ENCODE results near the gene CSGALNACT2.

CSGALNACT2 gene

GRCh38 chr10:43117777-43118583 lies 20.3 kb upstream of the CSGALNACT2 start:
- no peaks in the 10 kb centered on the region for H3K9me2 ChIP-seq (replicated peaks; ENCODE audit: insufficient read depth, low read length)
- H3K4me2 ChIP-seq (ENCODE audit: low read depth, low read length, poor library complexity, severe bottlenecking) = no peak overlapping the region
- no peaks in the 10 kb centered on the region for H3K9me3 ChIP-seq (ENCODE audit: insufficient read depth, low read length)
- H3F3A ChIP-seq (ENCODE audit: insufficient read depth) = no peaks in the 10 kb centered on the region
- H3K36me3 ChIP-seq (ENCODE audit: low read length) = no peaks in the 10 kb centered on the region
- no peak for TF ChIP-seq CTCF (IDR thresholded peaks at IDR 0.05; ENCODE audit: insufficient read depth, low read length, poor library complexity, severe bottlenecking)
- no peak for TF ChIP-seq EZH2phosphoT487 (conservative IDR thresholded peaks at IDR 0.05; ENCODE audit: low read length)
- H4K20me1 ChIP-seq (ENCODE audit: low read depth, low read length) = no peaks in the 10 kb centered on the region
- H3K27ac ChIP-seq (ENCODE audit: low read depth, low read length) = no peak overlapping the region
- H2AFZ ChIP-seq (ENCODE audit: low read depth, low read length, severe bottlenecking) = no peak overlapping the region
- no peaks in the 10 kb centered on the region for H3K79me2 ChIP-seq (ENCODE audit: insufficient read depth, low read length)
- H3K27me3 ChIP-seq (ENCODE audit: low read length) = no peaks in the 10 kb centered on the region
- H3K4me3 ChIP-seq (ENCODE audit: insufficient read depth, low read length, poor library complexity, severe bottlenecking) = no peak overlapping the region
- no peak overlapping the region for H3K9ac ChIP-seq (ENCODE audit: low read length)

- Histone ChIP-seq H3K27me3 (ENCODE audit: low read length) (no peaks in the 10 kb centered on the region), H3K4me2 (ENCODE audit: low read depth, low read length, poor library complexity, severe bottlenecking) (no peak overlapping the region), H3K9me2 (replicated peaks; ENCODE audit: insufficient read depth, low read length) (no peaks in the 10 kb centered on the region), H3K79me2 (ENCODE audit: insufficient read depth, low read length) (no peaks in the 10 kb centered on the region), H3K36me3 (ENCODE audit: low read length) (no peaks in the 10 kb centered on the region), H3K9me3 (ENCODE audit: insufficient read depth, low read length) (no peaks in the 10 kb centered on the region), H2AFZ (ENCODE audit: low read depth, low read length, severe bottlenecking) (no peak overlapping the region), H3F3A (ENCODE audit: insufficient read depth) (no peaks in the 10 kb centered on the region), H3K9ac (ENCODE audit: low read length) (no peak overlapping the region), H3K4me3 (ENCODE audit: insufficient read depth, low read length, poor library complexity, severe bottlenecking) (no peak overlapping the region), H4K20me1 (ENCODE audit: low read depth, low read length) (no peaks in the 10 kb centered on the region), H3K27ac (ENCODE audit: low read depth, low read length) (no peak overlapping the region)
- TF ChIP-seq CTCF (IDR thresholded peaks at IDR 0.05; ENCODE audit: insufficient read depth, low read length, poor library complexity, severe bottlenecking) (no peak), EZH2phosphoT487 (conservative IDR thresholded peaks at IDR 0.05; ENCODE audit: low read length) (no peak)
These were observed 19.4 kb upstream of the CSGALNACT2 start for GRCh38 chr10:43118631-43119415.

- Histone ChIP-seq H3K9me3 (ENCODE audit: insufficient read depth, low read length) (no peaks in the 10 kb centered on the region), H3K4me3 (ENCODE audit: insufficient read depth, low read length, poor library complexity, severe bottlenecking) (no peak overlapping the region), H3K36me3 (ENCODE audit: low read length) (no peaks in the 10 kb centered on the region), H3F3A (ENCODE audit: insufficient read depth) (no peaks in the 10 kb centered on the region), H3K9ac (ENCODE audit: low read length) (no peak overlapping the region), H3K4me2 (ENCODE audit: low read depth, low read length, poor library complexity, severe bottlenecking) (no peak overlapping the region), H3K27me3 (ENCODE audit: low read length) (no peaks in the 10 kb centered on the region), H4K20me1 (ENCODE audit: low read depth, low read length) (no peaks in the 10 kb centered on the region), H3K27ac (ENCODE audit: low read depth, low read length) (no peak overlapping the region), H3K79me2 (ENCODE audit: insufficient read depth, low read length) (no peaks in the 10 kb centered on the region), H3K9me2 (replicated peaks; ENCODE audit: insufficient read depth, low read length) (no peaks in the 10 kb centered on the region), H2AFZ (ENCODE audit: low read depth, low read length, severe bottlenecking) (no peak overlapping the region)
- TF ChIP-seq EZH2phosphoT487 (conservative IDR thresholded peaks at IDR 0.05; ENCODE audit: low read length) (no peak), CTCF (IDR thresholded peaks at IDR 0.05; ENCODE audit: insufficient read depth, low read length, poor library complexity, severe bottlenecking) (no peak)
These were observed 18.7 kb upstream of the CSGALNACT2 start for GRCh38 chr10:43119416-43120115.

All from SU-DHL-6 (cell line).